HuH-7.5 (cell line): ENCODE data around the gene KLHDC10.
"Not testable (repeated sequence)": the region's sequence is repeated elsewhere in the genome, so short reads cannot be mapped to it uniquely, and the experiment has no call there.

Experiments
- DNase-seq: peaks from one replicate; pipeline ENCODE4 v3.0.0; 2011; ENCODE audit warnings: low spot score

KLHDC10 gene

GRCh38 chr7:130141884-130142653 is 71.7 kb downstream of the KLHDC10 start:
- no peak for DNase-seq

GRCh38 chr7:130142654-130143333 is 72.5 kb downstream of the KLHDC10 start:
- DNase-seq = no peak

GRCh38 chr7:130143334-130143732 is 73.0 kb downstream of the KLHDC10 start:
- DNase-seq = no peak

- DNase-seq = no peak
These were observed 73.6 kb downstream of the KLHDC10 start for GRCh38 chr7:130143986-130144311.

- no peak for DNase-seq
These were observed 74.2 kb downstream of the KLHDC10 start for GRCh38 chr7:130144312-130145171.

- no peak for DNase-seq
These were observed 75.2 kb downstream of the KLHDC10 start for GRCh38 chr7:130145424-130146100.

- DNase-seq = not testable (repeated sequence)
These were observed 75.8 kb downstream of the KLHDC10 start for GRCh38 chr7:130146142-130146541.

- no peak for DNase-seq
These were observed 76.5 kb downstream of the KLHDC10 start for GRCh38 chr7:130146693-130147405.

- no peak for DNase-seq
These were observed 77.5 kb downstream of the KLHDC10 start for GRCh38 chr7:130147710-130148325.

GRCh38 chr7:130148561-130148960 is 78.2 kb downstream of the KLHDC10 start:
- no peak for DNase-seq

GRCh38 chr7:130149281-130150139 is 79.2 kb downstream of the KLHDC10 start:
- no peak for DNase-seq

GRCh38 chr7:130150587-130150986 is 80.3 kb downstream of the KLHDC10 start:
- DNase-seq = no peak

- no peak for DNase-seq
These were observed 81.5 kb downstream of the KLHDC10 start for GRCh38 chr7:130151591-130152492.

GRCh38 chr7:130152493-130153210 is 82.3 kb downstream of the KLHDC10 start:
- no peak for DNase-seq

GRCh38 chr7:130153211-130153908 is 83.0 kb downstream of the KLHDC10 start:
- DNase-seq = no peak

- no peak for DNase-seq
These were observed 83.8 kb downstream of the KLHDC10 start for GRCh38 chr7:130154131-130154500.

GRCh38 chr7:130154501-130155317 is 84.4 kb downstream of the KLHDC10 start:
- DNase-seq = no peak
